Mucosa of stomach (tissue), 1 donor: ENCODE results near the gene ZNF716.
"Not testable (repeated sequence)": the region's sequence is repeated elsewhere in the genome, so short reads cannot be mapped to it uniquely, and the experiment has no call there.

ENCODE experiments used
- H3K27me3 ChIP-seq: one replicate; pipeline ENCODE4 v1.7.0; 2013; ENCODE audit warnings: mild to moderate bottlenecking, low read length; ENCODE audit not compliant: control insufficient read depth, insufficient read depth
- H3K36me3 ChIP-seq: one replicate; pipeline ENCODE4 v1.7.0; 2013; ENCODE audit warnings: low read length; ENCODE audit not compliant: control insufficient read depth, insufficient read depth
- H3K4me1 ChIP-seq: one replicate; pipeline ENCODE4 v1.7.0; 2013; ENCODE audit warnings: mild to moderate bottlenecking, low read length; ENCODE audit not compliant: control insufficient read depth, insufficient read depth
- H3K4me3 ChIP-seq: one replicate; pipeline ENCODE4 v1.7.0; 2013; ENCODE audit warnings: low read length
- H3K9ac ChIP-seq: one replicate; pipeline ENCODE4 v1.7.0; 2013; ENCODE audit warnings: mild to moderate bottlenecking, low read length, moderate library complexity
- H3K9me3 ChIP-seq: one replicate; pipeline ENCODE4 v1.7.0; 2013; ENCODE audit warnings: mild to moderate bottlenecking, low read length, moderate library complexity; ENCODE audit not compliant: control insufficient read depth
- donor health status: Pancreatic carcinoma.

The ZNF716 gene

GRCh38 chr7:57449904-57450303, at the start of gene ZNF716:
Gene ZNF716, plus strand, starts transcription at chr7:57450177. Its CDS starts 112 bp downstream, at chr7:57450289.
- Histone ChIP-seq H3K27me3 (no peaks in the 10 kb centered on the region), H3K4me1 (no peaks in the 10 kb centered on the region), H3K4me3 (no peak within 1 kb of the TSS), H3K9ac (no peak within 1 kb of the TSS), H3K36me3 (no peaks in the 10 kb centered on the region), H3K9me3 (no peaks in the 10 kb centered on the region)

- Histone ChIP-seq H3K36me3 (no peaks in the 10 kb centered on the region), H3K4me3 (no peak overlapping the region), H3K27me3 (no peaks in the 10 kb centered on the region), H3K9me3 (no peaks in the 10 kb centered on the region), H3K4me1 (no peaks in the 10 kb centered on the region), H3K9ac (no peak overlapping the region)
Observed at GRCh38 chr7:57400531-57401155, 49.3 kb upstream of the ZNF716 start.

GRCh38 chr7:57403051-57403450, 46.9 kb upstream of the ZNF716 start:
- not testable (repeated sequence) for H3K9me3 ChIP-seq, H3K27me3 ChIP-seq, H3K4me1 ChIP-seq, H3K4me3 ChIP-seq, H3K36me3 ChIP-seq, H3K9ac ChIP-seq

GRCh38 chr7:57403601-57404342, 46.2 kb upstream of the ZNF716 start:
- Histone ChIP-seq H3K27me3 (no peaks in the 10 kb centered on the region), H3K36me3 (no peaks in the 10 kb centered on the region), H3K4me3 (no peak overlapping the region), H3K9ac (no peak overlapping the region), H3K4me1 (no peaks in the 10 kb centered on the region), H3K9me3 (no peaks in the 10 kb centered on the region)

- H3K4me3 ChIP-seq = no peak overlapping the region
- no peak overlapping the region for H3K9ac ChIP-seq
Observed at GRCh38 chr7:57404343-57404966, 45.5 kb upstream of the ZNF716 start.

GRCh38 chr7:57404967-57405421, 45.0 kb upstream of the ZNF716 start:
- Histone ChIP-seq H3K27me3 (no peaks in the 10 kb centered on the region), H3K9me3 (no peaks in the 10 kb centered on the region), H3K4me1 (no peaks in the 10 kb centered on the region), H3K4me3 (no peak overlapping the region), H3K36me3 (no peaks in the 10 kb centered on the region), H3K9ac (no peak overlapping the region)

More at GRCh38 chr7:57404343-57404966, 45.5 kb upstream of the ZNF716 start:
- no peaks in the 10 kb centered on the region for H3K36me3 ChIP-seq
- H3K4me1 ChIP-seq = no peaks in the 10 kb centered on the region
- H3K27me3 ChIP-seq = no peaks in the 10 kb centered on the region
- H3K9me3 ChIP-seq = no peaks in the 10 kb centered on the region

GRCh38 chr7:57407125-57407524, 42.9 kb upstream of the ZNF716 start:
- H3K4me1 ChIP-seq = no peaks in the 10 kb centered on the region
- H3K27me3 ChIP-seq = no peaks in the 10 kb centered on the region
- no peaks in the 10 kb centered on the region for H3K36me3 ChIP-seq
- no peaks in the 10 kb centered on the region for H3K9me3 ChIP-seq
- H3K9ac ChIP-seq = no peak overlapping the region
- no peak overlapping the region for H3K4me3 ChIP-seq

GRCh38 chr7:57412168-57412567, 37.8 kb upstream of the ZNF716 start:
- no peak overlapping the region for H3K4me3 ChIP-seq
- no peak overlapping the region for H3K9ac ChIP-seq
- no peaks in the 10 kb centered on the region for H3K36me3 ChIP-seq
- H3K27me3 ChIP-seq = no peaks in the 10 kb centered on the region
- no peaks in the 10 kb centered on the region for H3K9me3 ChIP-seq
- H3K4me1 ChIP-seq = no peaks in the 10 kb centered on the region

- Histone ChIP-seq H3K4me1 (no peaks in the 10 kb centered on the region), H3K4me3 (no peak overlapping the region), H3K36me3 (no peaks in the 10 kb centered on the region), H3K9me3 (no peaks in the 10 kb centered on the region), H3K27me3 (no peaks in the 10 kb centered on the region), H3K9ac (no peak overlapping the region)
Observed at GRCh38 chr7:57412618-57413017, 37.4 kb upstream of the ZNF716 start.

GRCh38 chr7:57413529-57414398, 36.2 kb upstream of the ZNF716 start:
- Histone ChIP-seq H3K9me3 (no peaks in the 10 kb centered on the region), H3K9ac (no peak overlapping the region), H3K4me3 (no peak overlapping the region), H3K4me1 (no peaks in the 10 kb centered on the region), H3K27me3 (no peaks in the 10 kb centered on the region), H3K36me3 (no peaks in the 10 kb centered on the region)

GRCh38 chr7:57414415-57414814, 35.6 kb upstream of the ZNF716 start:
- no peaks in the 10 kb centered on the region for H3K9me3 ChIP-seq
- no peak overlapping the region for H3K4me3 ChIP-seq
- H3K27me3 ChIP-seq = no peaks in the 10 kb centered on the region
- no peaks in the 10 kb centered on the region for H3K36me3 ChIP-seq
- H3K9ac ChIP-seq = no peak overlapping the region
- no peaks in the 10 kb centered on the region for H3K4me1 ChIP-seq
